Coronary artery (tissue), 2 donors: Measurements from ENCODE around the gene JAM3.

Source experiments
- DNase-seq: peaks from one replicate; pipeline ENCODE4 v3.0.0-alpha.2; 2017; ENCODE audit warnings: low spot score
- H3K27ac ChIP-seq, 2 donors: fragments of 200-600 bp; sonication (generic); one replicate each; pipeline ENCODE4 v1.5.1; 2016 to 2019
- H3K4me3 ChIP-seq: fragments of 200-600 bp; sonication (generic); 2 replicates; pipeline ENCODE4 v1.5.1; 2016; ENCODE audit warnings: mild to moderate bottlenecking, moderate library complexity
- CTCF ChIP-seq: fragments of 200-600 bp; sonication (generic); IDR thresholded peaks from one replicate; pipeline ENCODE4 v1.5.1; 2019; ENCODE audit warnings: antibody characterized with exemption

Gene JAM3

GRCh38 chr11:134155456-134155855 is 86.6 kb downstream of the JAM3 start:
- DNase-seq: no peak
- no peak for TF ChIP-seq CTCF
- no peak overlapping the region for H3K4me3 ChIP-seq
- H3K27ac ChIP-seq: no peak overlapping the region

- Histone ChIP-seq H3K27ac (no peak overlapping the region), H3K4me3 (no peak overlapping the region)
- no peak for TF ChIP-seq CTCF
- DNase-seq: no peak
These were observed 87.3 kb downstream of the JAM3 start for GRCh38 chr11:134155946-134156865.

GRCh38 chr11:134157451-134157850 is 88.6 kb downstream of the JAM3 start:
- TF ChIP-seq CTCF: no peak
- Histone ChIP-seq H3K4me3 (no peak overlapping the region), H3K27ac (no peak overlapping the region)
- no peak for DNase-seq

- H3K4me3 ChIP-seq: no peak overlapping the region
- DNase-seq: no peak
- no peak overlapping the region for H3K27ac ChIP-seq
- TF ChIP-seq CTCF: no peak
These were observed 89.2 kb downstream of the JAM3 start for GRCh38 chr11:134158023-134158422.

GRCh38 chr11:134159652-134160051 is 90.8 kb downstream of the JAM3 start:
- no peak overlapping the region for H3K4me3 ChIP-seq
- TF ChIP-seq CTCF: no peak
- DNase-seq: no peak
- no peak overlapping the region for H3K27ac ChIP-seq

- TF ChIP-seq CTCF: no peak
- H3K4me3 ChIP-seq: no peak overlapping the region
- H3K27ac ChIP-seq: no peak overlapping the region
- DNase-seq: no peak
These were observed 95.9 kb downstream of the JAM3 start for GRCh38 chr11:134164490-134165370.
